BLaER1 treated with 17β-estradiol and CSF1 and Interleukin-3, amounts not matched to agents 10 nM and 100 nM (cell line): Measurements from ENCODE around the gene AGPAT3.

ENCODE experiments used
- H3K27ac ChIP-seq, 11 experiments: shearing (Covaris generic); formaldehyde crosslinking; 2 replicates each; pipeline ENCODE4 v1.8.1; 2022
- H3K27me3 ChIP-seq, 11 experiments: shearing (Covaris generic); formaldehyde crosslinking; 2 replicates each; pipeline ENCODE4 v1.8.1; 2022
- H3K36me3 ChIP-seq, 11 experiments: shearing (Covaris generic); formaldehyde crosslinking; 2 replicates each; pipeline ENCODE4 v1.8.1; 2022
- H3K4me1 ChIP-seq, 10 experiments: shearing (Covaris generic); formaldehyde crosslinking; 2 replicates each; pipeline ENCODE4 v1.8.1; 2022
- H3K4me2 ChIP-seq, 11 experiments: shearing (Covaris generic); formaldehyde crosslinking; 2 replicates each; pipeline ENCODE4 v1.8.1; 2022
- H3K4me3 ChIP-seq, 10 experiments: shearing (Covaris generic); formaldehyde crosslinking; 2 replicates each; pipeline ENCODE4 v1.8.1; 2022
- H3K9ac ChIP-seq, 11 experiments: shearing (Covaris generic); formaldehyde crosslinking; 2 replicates each; pipeline ENCODE4 v1.8.1; 2022
- H3K9me3 ChIP-seq, 11 experiments: shearing (Covaris generic); formaldehyde crosslinking; replicated peaks in 1 of 11; 2 replicates each; pipeline ENCODE4 v1.8.1; 2022
- H4K20me1 ChIP-seq, 11 experiments: shearing (Covaris generic); formaldehyde crosslinking; 2 replicates each; pipeline ENCODE4 v1.8.1; 2022
- Cebpa-rat ChIP-seq, 11 experiments: shearing (Covaris generic); IDR thresholded peaks; 2 replicates each; pipeline ENCODE4 v1.8.1; 2022

The AGPAT3 gene

GRCh38 chr21:43983860-43984420 lies 118.9 kb downstream of the AGPAT3 start:
- H3K9ac ChIP-seq = no peak overlapping the region
- TF ChIP-seq Cebpa-rat (IDR thresholded peaks at IDR 0.05) = no peak

GRCh38 chr21:43984905-43985689 lies 120.1 kb downstream of the AGPAT3 start:
- no peak overlapping the region for H3K9ac ChIP-seq

More at GRCh38 chr21:43983860-43984420, 118.9 kb downstream of the AGPAT3 start:
- peaks cover 14 to 56% (median 43%) of the 10 kb centered on the region in 11 experiments; a peak in 20 of 22 replicates for H3K27me3 ChIP-seq
- H3K27ac ChIP-seq = no peak overlapping the region
- H3K9me3 ChIP-seq = no peaks in the 10 kb centered on the region
- H3K4me3 ChIP-seq = no peak overlapping the region
- peaks cover 0 to 34% (median 8%) of the 10 kb centered on the region in 11 experiments; a peak in 13 of 22 replicates for H3K36me3 ChIP-seq
- peak overlapping the region in 3 of 11 experiments; percentile 22 to 48 (median 40); a peak in 2 of 22 replicates for H3K4me2 ChIP-seq
- peaks cover 3 to 66% (median 54%) of the 10 kb centered on the region in 10 experiments; a peak in 19 of 20 replicates for H3K4me1 ChIP-seq
- H4K20me1 ChIP-seq = peaks cover 0 to 57% (median 13%) of the 10 kb centered on the region in 11 experiments; a peak in 13 of 22 replicates

GRCh38 chr21:43985690-43986251 lies 120.7 kb downstream of the AGPAT3 start:
- no peak for TF ChIP-seq Cebpa-rat (IDR thresholded peaks at IDR 0.05)
- no peak overlapping the region for H3K4me3 ChIP-seq
- H3K27ac ChIP-seq = no peak overlapping the region
- no peak overlapping the region for H3K9ac ChIP-seq
- no peaks in the 10 kb centered on the region for H3K9me3 ChIP-seq
- H3K4me1 ChIP-seq = peaks cover 0 to 51% (median 38%) of the 10 kb centered on the region in 10 experiments; a peak in 18 of 20 replicates
- peaks cover 0 to 27% (median 8%) of the 10 kb centered on the region in 11 experiments; a peak in 13 of 22 replicates for H3K36me3 ChIP-seq
- peak overlapping the region in 8 of 11 experiments; percentile 35 to 79 (median 60); a peak in 16 of 22 replicates for H3K4me2 ChIP-seq
- peaks cover 7 to 40% (median 31%) of the 10 kb centered on the region in 11 experiments; a peak in 20 of 22 replicates for H3K27me3 ChIP-seq
- peaks cover 0 to 44% (median 9%) of the 10 kb centered on the region in 11 experiments; a peak in 12 of 22 replicates for H4K20me1 ChIP-seq

More at GRCh38 chr21:43984905-43985689, 120.1 kb downstream of the AGPAT3 start:
- H3K4me2 ChIP-seq = peak overlapping the region in 8 of 11 experiments; percentile 35 to 79 (median 60); a peak in 16 of 22 replicates
- H3K4me1 ChIP-seq = peaks cover 3 to 58% (median 45%) of the 10 kb centered on the region in 10 experiments; a peak in 19 of 20 replicates
- H4K20me1 ChIP-seq = peaks cover 0 to 50% (median 13%) of the 10 kb centered on the region in 11 experiments; a peak in 13 of 22 replicates
- no peak overlapping the region for H3K4me3 ChIP-seq
- peaks cover 0 to 27% (median 8%) of the 10 kb centered on the region in 11 experiments; a peak in 13 of 22 replicates for H3K36me3 ChIP-seq
- peaks cover 7 to 47% (median 37%) of the 10 kb centered on the region in 11 experiments; a peak in 20 of 22 replicates for H3K27me3 ChIP-seq
- no peak overlapping the region for H3K27ac ChIP-seq
- TF ChIP-seq Cebpa-rat (IDR thresholded peaks at IDR 0.05) = no peak
- no peaks in the 10 kb centered on the region for H3K9me3 ChIP-seq

- Histone ChIP-seq H3K4me1 (peaks cover 0 to 41% (median 31%) of the 10 kb centered on the region in 10 experiments; a peak in 17 of 20 replicates), H3K27ac (no peak overlapping the region), H3K9ac (no peak overlapping the region), H4K20me1 (peaks cover 0 to 33% (median 8%) of the 10 kb centered on the region in 11 experiments; a peak in 12 of 22 replicates), H3K9me3 (no peaks in the 10 kb centered on the region), H3K36me3 (peaks cover 0 to 17% (median 8%) of the 10 kb centered on the region in 11 experiments; a peak in 11 of 22 replicates), H3K27me3 (peaks cover 7 to 31% (median 25%) of the 10 kb centered on the region in 11 experiments; a peak in 20 of 22 replicates), H3K4me3 (no peak overlapping the region), H3K4me2 (no peak overlapping the region)
- no peak for TF ChIP-seq Cebpa-rat (IDR thresholded peaks at IDR 0.05)
Observed at GRCh38 chr21:43986544-43987451, 121.8 kb downstream of the AGPAT3 start.

- H3K9me3 ChIP-seq = no peaks in the 10 kb centered on the region
- peaks cover 7 to 29% (median 25%) of the 10 kb centered on the region in 11 experiments; a peak in 20 of 22 replicates for H3K27me3 ChIP-seq
- H3K4me1 ChIP-seq = peaks cover 0 to 36% (median 28%) of the 10 kb centered on the region in 10 experiments; a peak in 17 of 20 replicates
- no peak overlapping the region for H3K27ac ChIP-seq
- H3K4me3 ChIP-seq = no peak overlapping the region
- peaks cover 0 to 10% (median under 1%) of the 10 kb centered on the region in 11 experiments; a peak in 10 of 22 replicates for H3K36me3 ChIP-seq
- TF ChIP-seq Cebpa-rat (IDR thresholded peaks at IDR 0.05) = no peak
- no peak overlapping the region for H3K4me2 ChIP-seq
- peaks cover 0 to 31% (median 5%) of the 10 kb centered on the region in 11 experiments; a peak in 12 of 22 replicates for H4K20me1 ChIP-seq
- H3K9ac ChIP-seq = no peak overlapping the region
Observed at GRCh38 chr21:43987509-43987908, 122.5 kb downstream of the AGPAT3 start.

- peaks cover 0 to 26% (median 5%) of the 10 kb centered on the region in 11 experiments; a peak in 11 of 22 replicates for H4K20me1 ChIP-seq
- H3K4me1 ChIP-seq = peaks cover 0 to 31% (median 23%) of the 10 kb centered on the region in 10 experiments; a peak in 17 of 20 replicates
- peaks cover 0 to 5% (median 0%) of the 10 kb centered on the region in 11 experiments; a peak in 3 of 22 replicates for H3K36me3 ChIP-seq
- TF ChIP-seq Cebpa-rat (IDR thresholded peaks at IDR 0.05) = no peak
- H3K9me3 ChIP-seq = no peaks in the 10 kb centered on the region
- no peak overlapping the region for H3K4me2 ChIP-seq
- no peak overlapping the region for H3K4me3 ChIP-seq
- no peak overlapping the region for H3K27ac ChIP-seq
- peaks cover 7 to 29% (median 25%) of the 10 kb centered on the region in 11 experiments; a peak in 20 of 22 replicates for H3K27me3 ChIP-seq
- H3K9ac ChIP-seq = no peak overlapping the region
Observed at GRCh38 chr21:43988016-43988415, 123.0 kb downstream of the AGPAT3 start.

- Histone ChIP-seq H3K4me2 (no peak overlapping the region), H3K27me3 (peaks cover 7 to 29% (median 25%) of the 10 kb centered on the region in 11 experiments; a peak in 20 of 22 replicates), H3K36me3 (0 out of 22 replicates have a peak, but pooled peaks cover 0 to 4% (median 0%) of the 10 kb centered on the region in 11 experiments), H3K4me3 (no peak overlapping the region), H3K9ac (no peak overlapping the region), H3K27ac (no peak overlapping the region), H4K20me1 (peaks cover 0 to 21% (median under 1%) of the 10 kb centered on the region in 11 experiments; a peak in 10 of 22 replicates), H3K9me3 (no peaks in the 10 kb centered on the region), H3K4me1 (peaks cover 0 to 25% (median 17%) of the 10 kb centered on the region in 10 experiments; a peak in 15 of 20 replicates)
- TF ChIP-seq Cebpa-rat (IDR thresholded peaks at IDR 0.05) = no peak
Observed at GRCh38 chr21:43988506-43989230, 123.6 kb downstream of the AGPAT3 start.
